GM21576 (cell line): Measurements from ENCODE around the gene GAB1.

Experiments used
- ATAC-seq: cut with Tn5 transposase; IDR thresholded peaks from one replicate; pipeline ENCODE4 v1.9.1; 2021; ENCODE audit warnings: mild to moderate bottlenecking, moderate library complexity; ENCODE audit not compliant: unreplicated experiment

The GAB1 gene

DNA sequence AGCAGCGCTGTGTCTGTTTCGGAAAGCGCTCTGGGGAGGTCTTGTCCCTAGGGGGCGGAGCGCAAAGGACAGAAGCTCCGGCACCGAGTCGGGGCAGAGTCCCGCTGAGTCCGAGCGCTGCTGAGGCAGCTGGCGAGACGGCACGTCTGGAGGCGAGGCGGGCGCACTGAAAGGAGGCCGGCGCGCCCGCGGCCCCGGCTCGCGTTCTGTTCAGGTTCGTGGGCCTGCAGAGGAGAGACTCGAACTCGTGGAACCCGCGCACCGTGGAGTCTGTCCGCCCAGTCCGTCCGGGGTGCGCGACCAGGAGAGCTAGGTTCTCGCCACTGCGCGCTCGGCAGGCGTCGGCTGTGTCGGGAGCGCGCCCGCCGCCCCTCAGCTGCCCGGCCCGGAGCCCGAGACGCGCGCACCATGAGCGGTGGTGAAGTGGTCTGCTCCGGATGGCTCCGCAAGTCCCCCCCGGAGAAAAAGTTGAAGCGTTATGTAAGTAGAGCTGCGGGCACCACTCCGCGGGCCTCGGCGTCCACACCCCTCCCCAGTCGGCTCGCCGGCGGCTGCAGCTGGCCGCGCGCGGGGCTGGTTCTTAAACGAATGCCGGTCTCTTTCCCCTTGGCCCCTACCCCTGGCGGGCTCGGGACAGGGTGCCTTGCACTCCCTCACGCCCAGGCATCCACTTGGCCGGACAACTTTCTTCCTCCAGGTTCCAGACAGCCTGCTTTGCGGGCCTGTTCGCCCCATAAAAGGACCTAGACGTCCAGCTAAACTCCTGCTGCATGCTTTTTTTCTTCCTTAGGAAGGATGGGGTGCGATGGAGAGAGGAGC lies at the start of gene GAB1:
Gene GAB1 (plus strand): TSS at position 96 of the 819 bp plus-strand sequence. CDS start 313 bp downstream, at position 409.
- peak; percentile 70 for ATAC-seq

- no peak for ATAC-seq
Observed at GRCh38 chr4:143287572-143287923, 49.1 kb upstream of the GAB1 start.

DNA sequence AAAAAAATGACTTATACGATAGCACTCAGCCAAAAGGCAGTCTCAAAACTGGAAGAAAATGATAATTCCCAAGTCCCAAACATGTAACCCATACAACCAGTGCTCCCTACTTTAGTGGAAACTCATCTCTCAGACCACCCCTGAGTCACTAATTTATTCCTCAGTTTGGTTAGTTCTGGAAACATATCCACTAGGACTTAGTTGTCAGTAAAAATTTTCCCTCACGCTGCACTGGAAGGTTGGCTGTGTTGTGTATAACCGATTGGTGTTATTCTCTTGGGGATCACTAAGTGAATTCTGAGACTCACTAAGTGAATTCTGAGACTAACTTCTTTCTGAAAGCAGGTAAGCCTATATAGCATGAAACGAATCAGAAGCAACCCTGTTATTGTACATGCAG lies 48.5 kb upstream of the GAB1 start:
- no peak for ATAC-seq

DNA sequence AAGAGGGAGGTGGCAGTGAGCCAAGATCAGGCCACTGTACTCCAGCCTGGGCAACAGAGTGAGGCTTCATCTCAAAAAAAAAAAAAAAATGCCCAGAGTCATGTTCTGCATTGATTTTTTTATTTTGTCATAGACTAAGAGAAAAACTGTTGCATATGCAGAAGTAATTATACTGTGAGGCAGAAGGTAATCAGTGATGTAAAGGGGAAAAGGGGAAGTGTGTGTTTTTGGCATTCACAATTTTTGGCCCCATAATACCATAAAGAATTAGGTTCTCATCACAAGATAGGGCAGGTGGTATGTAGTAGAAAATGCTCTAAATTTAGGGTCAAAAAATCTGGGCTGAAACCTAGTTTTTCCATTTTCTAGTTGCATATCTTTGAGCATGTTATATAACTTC lies 47.3 kb upstream of the GAB1 start:
- ATAC-seq, result no peak

DNA sequence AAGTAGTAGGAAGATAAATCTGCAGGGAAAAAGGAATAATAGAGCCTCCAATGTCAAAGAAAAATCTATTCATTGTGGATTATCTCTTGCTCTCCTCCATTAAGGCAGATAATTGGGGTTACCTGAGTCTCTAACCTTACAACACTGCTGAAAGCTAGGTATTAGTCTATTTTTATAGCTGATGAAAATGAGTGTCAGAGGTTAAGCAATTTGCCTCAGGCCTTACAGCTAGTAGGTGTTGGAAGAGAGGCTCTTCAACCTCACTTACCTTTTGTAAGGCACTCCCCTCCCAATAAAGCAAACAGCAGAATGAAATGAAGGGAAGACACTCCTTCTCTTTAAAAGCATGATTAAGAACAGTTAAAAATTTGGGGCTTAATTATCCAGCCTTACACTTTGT lies 45.4 kb upstream of the GAB1 start:
- no peak for ATAC-seq

DNA sequence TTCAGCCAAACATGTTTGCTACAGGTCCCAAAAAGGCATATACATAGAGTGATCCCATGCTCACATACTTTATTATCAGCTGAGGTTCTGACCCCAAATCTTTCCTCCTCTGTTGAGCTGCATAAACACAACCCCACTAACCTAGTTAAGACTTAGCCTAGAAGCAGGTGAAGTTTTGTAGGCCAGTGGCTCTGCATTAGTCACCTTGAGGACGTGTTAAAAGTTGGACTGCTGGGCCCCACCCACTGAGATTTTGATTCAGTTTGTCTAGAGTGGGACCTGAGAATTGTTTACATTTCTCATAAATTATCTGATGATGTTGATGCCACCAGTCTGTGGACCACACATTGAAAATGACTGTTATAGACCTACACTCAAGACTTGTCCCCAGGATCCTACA lies 43.8 kb upstream of the GAB1 start:
- no peak for ATAC-seq

DNA sequence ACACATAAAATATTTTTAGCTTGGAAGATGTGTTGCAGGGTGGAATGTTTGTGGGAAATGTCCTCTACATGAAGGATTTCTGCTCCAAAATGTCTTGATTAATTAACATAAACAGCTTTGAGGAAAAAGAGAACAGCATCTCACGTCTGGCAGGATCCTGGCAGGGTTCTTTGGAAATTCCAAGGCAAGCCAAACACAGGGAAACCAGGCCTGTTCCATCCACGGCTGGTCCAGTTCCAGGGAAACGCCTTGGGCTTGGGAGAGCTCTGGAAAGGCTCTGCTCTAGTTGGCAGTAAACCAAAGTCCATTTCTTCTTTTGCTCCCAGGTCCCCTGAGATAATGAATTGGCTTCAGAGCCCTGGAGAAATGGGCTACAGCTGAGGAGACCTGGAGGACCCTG lies 42.4 kb upstream of the GAB1 start:
- no peak for ATAC-seq

DNA sequence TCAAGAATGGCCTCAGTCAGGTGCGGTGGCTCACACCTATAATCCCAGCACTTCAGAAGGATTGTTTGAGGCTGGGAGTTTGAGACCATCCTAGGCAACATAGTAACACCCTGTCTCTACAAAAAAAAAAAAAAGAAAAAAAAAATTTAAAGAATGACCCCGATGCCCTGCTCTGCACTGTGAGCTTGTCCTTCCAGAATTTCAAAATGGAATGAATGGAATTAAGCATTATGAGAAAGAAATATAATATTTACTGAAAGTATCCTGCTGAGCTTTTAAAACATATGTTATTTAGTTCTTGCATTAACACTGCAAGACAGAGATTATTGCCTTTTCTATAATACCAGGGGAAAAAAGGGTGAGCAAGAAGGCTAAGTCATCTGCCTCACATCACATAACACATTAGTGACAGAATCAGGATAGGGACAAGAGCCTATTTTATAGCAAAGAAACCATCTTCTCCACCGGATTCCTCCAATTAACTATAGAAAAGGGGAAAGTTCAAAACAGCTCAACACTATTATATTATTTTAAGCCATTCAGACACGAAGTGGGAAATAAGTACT lies 41.9 kb upstream of the GAB1 start:
- no peak for ATAC-seq

GRCh38 chr4:143296397-143297067 lies 40.1 kb upstream of the GAB1 start:
- ATAC-seq, result no peak

DNA sequence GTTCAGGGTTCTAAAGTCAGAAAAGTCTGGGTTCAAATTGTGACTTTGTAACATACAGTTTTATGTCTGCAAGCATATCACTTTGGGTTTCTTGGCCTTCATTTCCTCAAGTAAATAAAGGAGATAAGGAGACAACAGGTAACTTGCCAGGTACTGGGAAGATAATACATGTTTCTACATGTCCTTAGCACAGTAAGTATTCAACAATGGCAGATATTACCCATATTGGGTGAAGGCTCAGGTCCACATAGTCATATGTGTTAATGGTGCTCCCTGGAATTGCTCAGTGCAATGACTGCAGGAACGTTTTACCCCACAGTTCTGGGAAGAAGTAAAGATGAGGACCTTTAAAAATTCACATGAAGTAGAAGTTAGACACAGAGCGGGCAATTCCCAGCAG lies 35.8 kb upstream of the GAB1 start:
- no peak for ATAC-seq

DNA sequence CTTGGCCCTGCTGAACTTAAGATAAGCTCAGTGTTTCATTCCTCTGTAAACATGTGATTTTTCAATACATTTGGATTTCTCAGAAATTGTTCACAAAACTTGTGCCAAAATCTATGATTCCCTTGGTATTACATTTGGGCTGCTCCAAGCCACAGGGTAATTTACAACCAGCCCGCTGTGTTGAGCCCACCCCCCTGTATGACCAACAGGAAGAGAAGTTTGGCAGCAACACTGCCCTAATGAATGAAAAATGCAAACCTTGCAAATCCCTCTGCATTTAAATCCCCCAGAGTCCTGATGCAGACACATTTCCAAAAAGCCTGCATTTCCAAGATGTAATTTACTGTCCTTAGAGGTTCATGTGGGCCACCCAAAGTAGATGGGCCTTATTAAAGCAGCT lies 34.1 kb upstream of the GAB1 start:
- ATAC-seq, result no peak

- no peak for ATAC-seq
Observed at GRCh38 chr4:143306788-143307187, 29.9 kb upstream of the GAB1 start.

- no peak for ATAC-seq
Observed at GRCh38 chr4:143307531-143307930, 29.1 kb upstream of the GAB1 start.

- no peak for ATAC-seq
Observed at GRCh38 chr4:143308377-143308776, 28.3 kb upstream of the GAB1 start.

- no peak for ATAC-seq
Observed at GRCh38 chr4:143311924-143312323, 24.8 kb upstream of the GAB1 start.

DNA sequence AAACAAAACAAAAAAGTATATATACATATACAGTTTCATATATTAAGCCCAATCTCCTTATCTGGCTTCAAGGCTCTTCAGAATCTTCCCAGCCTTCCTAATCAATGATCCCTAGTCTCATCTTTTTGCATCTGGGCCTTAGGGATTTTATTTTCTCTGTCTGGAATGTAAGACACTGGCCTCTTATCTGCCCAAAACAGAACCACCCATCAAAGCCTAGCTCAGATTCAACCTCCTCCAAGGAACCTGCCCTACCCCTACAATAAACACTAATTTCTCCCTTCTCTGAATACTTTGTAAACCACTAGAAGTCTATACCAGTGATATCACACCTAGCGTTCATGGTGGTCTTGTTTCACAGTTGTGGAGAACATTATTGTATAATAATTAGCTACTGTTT lies 23.2 kb upstream of the GAB1 start:
- no peak for ATAC-seq

GRCh38 chr4:143313996-143314395 lies 22.7 kb upstream of the GAB1 start:
- ATAC-seq, result no peak

DNA sequence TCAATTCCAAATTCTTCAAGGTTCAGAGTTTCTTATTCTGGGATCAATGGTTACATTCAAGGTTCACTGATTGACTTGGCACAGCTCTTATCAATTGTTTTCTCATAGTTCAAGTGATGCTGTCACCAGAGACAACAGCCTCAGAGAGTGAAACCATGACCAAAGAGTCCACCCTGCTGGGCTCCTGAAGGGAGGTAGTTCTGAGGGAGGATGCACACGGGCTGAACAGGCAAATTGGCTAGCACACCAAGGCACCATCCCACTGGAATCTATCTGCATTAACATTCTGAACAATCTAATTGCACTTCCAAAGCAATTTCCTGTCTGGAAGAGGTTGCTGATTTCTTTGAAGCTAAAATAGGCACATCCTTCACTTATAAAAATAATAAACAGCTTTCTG lies 16.6 kb upstream of the GAB1 start:
- no peak for ATAC-seq

DNA sequence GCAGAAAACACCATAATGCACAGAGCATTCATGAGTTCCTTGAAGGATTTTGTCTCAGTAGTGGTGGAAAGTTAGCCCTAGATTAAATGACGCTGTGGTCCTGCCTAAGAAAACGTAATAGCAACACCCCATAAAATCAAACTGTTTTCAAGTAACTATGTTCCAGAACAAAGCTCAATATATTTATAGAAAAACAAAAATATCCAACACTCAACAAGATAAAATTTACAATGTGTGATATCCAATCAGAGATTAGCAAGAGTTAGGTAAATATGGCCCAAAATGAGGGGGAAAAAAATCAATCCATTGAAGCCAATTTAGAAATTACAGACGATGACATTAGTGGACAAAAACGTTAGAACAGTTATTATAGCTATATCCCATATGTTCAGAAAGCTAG lies 9.9 kb upstream of the GAB1 start:
- ATAC-seq, result no peak

DNA sequence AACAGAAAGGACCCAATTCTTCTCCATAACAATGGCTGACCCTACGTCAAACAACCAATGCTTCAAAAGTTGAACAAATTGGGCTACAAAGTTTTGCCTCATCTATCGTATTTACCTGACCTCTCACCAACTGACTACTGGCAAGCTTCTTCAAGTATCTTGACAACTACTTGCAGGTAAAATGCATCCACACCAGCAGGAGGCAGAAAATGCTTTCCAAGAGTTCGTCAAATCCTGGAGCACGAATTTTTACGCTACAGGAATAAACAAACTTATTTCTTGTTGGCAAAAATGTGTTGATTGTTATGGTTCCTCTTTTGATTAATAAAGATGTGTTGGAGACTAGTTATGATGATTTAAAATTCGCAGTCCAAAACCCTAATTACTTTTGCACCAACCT lies 6.7 kb upstream of the GAB1 start:
- no peak for ATAC-seq

DNA sequence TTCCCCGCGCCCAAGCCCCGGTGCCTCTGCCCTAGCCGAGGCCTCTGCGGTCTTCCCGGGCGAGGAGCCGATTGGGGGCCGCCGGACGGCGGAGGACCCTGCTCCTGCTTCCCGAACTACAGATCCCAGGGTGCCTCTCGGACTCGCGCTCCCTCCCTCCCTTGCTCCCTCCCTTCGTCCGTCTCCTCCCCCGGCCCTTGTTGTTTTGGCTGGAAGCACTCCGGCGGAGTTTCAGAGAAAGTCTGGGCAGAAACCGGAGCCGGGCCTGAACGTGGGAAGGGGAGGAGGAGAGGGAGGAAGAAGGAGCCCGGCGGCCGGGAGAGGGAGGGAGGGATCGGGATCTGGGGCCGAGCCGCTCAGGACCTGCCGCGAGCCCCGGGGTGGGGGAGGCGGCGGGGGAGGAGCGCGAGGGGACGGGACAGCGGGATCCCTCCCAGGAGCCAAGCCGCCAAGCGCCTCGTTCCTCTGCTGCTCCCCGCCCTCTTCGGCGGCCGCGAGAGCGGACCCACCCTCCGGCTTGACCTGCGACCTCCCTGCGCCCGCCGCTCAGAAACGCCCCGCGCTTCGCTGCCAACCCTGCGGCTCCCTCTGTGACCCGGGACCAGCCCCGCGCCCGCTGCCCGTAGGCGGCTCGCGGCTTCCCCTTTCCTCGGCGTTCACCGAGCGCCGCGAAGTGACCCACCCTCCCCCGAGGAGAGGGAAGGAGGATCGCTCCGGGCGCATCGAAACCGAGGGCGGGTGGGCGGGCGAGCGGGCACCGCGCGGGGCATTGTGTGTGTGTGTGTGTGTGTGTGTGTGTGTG lies 496 bp upstream of the GAB1 start:
- ATAC-seq, result peak; percentile 41
